NCI-H146 treated with DMSO at 0.1 percent for 48 hours (cell line): ENCODE data around the gene SAFB2.

Experiments
- DNase-seq: peaks from one replicate; lab custom pipeline; 2025; ENCODE audit not compliant: unreplicated experiment; lab: John Stamatoyannopoulos, UW

SAFB2 gene

DNA sequence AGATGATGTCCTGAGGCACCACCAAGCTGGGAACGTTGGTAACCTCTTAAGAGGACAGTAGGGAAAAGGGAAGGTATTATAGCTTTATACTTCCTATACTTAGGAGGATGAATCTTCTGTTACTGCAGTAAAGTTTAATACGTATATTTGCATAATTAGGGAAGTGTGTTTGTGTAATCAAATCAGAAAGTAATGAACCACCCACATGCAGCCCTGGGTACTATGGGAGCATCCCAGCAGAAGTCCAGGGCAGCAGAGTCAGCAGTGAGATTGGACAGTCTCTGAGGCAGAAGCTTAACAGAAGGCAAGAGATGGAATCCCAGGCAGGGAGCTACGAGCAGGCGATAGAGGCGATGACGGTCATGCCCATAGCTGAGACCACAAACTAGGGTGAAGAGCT is 12.9 kb upstream of the SAFB2 start:
- no peak for DNase-seq

DNA sequence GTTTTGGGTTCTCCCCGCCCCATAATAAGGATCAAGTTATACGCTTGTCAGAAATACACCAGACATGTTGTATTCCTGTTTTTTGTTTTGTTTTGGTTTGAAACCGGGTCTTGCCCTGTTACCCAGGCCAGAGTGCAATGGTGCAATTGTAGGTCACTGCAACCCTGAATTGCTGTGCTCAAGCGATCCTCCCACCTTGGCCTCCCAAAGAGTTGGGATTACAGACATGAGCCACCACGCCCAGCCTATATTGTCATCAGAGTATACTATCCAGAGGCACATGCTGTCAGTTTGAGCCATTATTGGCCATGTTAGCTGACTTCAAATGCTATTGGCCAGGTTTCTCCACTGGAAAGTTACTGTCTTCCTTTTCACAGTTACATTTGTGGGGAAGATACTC is 10.1 kb upstream of the SAFB2 start:
- no peak for DNase-seq

DNA sequence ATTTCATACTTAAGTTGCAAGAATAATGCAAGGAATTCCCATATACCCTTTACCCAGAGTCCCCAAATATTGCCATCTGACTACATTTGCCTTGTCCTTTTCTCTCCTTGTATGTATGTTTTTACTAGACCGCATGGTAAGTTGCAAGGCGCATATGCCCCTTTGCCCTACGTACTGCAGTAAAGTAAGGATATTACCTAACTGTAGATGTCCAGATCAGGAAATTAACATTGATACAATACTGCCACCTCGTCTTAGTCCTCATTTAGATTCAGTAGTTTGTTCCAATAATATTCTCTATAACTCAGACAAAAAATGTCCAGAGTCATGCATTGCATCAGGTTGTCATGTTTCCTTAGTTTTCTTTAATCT is 9.7 kb upstream of the SAFB2 start:
- DNase-seq: no peak

DNA sequence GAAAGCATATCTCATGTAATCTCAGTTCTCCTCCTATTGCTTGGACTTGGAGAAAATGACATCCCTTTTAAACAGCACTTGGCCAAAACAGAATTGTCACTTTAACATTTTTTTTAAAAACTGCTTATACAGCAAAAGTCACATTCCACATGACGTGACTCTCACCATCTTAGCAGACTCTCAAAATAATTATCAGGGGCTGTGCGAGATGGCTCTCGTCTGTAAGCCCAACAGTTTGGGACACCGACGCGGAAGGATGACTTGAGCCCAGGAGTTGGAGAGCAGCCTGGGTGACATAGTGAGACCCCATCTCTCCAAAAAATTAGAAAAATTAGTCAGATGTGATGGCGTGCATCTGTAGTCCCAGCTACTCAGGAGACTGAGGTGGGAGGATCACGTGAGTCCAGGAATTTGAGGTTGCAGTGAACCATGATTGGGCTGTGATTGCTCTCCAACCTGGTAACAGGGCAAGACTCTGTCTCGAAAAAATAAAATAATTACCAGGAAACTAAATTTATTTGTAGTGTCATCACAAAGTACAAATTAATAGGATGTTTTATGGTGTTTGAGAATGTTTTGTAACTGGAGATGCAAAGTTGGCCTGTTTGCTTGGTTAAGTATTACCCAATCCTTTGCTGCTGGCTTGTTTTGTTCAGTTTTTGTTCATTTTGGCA is 9.1 kb upstream of the SAFB2 start:
- no peak for DNase-seq

DNA sequence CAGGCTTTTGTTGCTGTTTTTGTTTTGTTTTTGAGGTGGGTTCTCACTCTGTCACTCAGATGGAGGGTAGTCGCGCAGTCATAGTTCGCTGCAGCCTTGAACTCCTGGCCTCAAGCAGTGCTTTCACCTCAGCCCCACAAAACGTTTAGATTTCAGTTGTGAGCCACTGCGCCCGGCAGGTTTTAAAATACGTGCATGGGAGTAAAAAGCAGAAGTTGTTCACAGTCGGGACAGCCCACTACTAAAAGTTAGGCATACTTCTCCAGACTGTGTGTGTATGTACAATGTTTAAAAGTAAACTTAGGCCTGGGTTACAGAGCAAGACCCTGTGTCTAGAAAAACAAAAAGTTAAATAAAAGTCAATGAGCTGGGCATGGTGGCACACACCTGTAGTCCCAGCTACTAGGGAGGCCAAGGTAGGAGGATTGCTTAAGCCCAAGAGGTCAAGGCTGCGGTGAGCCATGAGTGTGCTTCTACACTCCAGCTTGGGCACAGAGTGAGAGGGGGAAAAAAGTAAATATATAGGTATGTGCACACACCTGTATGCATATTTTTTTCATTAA is 6.4 kb upstream of the SAFB2 start:
- DNase-seq: no peak

DNA sequence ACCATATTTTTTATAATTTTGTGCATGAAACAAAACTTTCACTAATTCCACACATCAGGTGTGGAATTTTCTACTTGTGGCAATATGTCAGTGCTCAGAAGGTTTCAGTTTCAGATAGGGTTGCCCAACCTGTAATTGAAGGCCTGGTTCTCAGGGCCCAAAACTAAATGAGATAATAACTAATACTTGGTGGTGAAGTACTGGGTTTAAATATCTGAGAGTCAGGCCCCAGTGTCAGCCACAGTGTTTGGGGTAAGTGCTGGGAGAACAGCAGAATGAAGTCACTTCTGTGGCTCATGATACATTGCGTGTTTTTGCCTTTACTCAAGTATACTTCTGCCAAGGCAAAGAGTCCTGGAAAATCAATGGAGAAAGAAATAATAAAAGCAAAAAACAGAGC is 5.9 kb upstream of the SAFB2 start:
- no peak for DNase-seq

DNA sequence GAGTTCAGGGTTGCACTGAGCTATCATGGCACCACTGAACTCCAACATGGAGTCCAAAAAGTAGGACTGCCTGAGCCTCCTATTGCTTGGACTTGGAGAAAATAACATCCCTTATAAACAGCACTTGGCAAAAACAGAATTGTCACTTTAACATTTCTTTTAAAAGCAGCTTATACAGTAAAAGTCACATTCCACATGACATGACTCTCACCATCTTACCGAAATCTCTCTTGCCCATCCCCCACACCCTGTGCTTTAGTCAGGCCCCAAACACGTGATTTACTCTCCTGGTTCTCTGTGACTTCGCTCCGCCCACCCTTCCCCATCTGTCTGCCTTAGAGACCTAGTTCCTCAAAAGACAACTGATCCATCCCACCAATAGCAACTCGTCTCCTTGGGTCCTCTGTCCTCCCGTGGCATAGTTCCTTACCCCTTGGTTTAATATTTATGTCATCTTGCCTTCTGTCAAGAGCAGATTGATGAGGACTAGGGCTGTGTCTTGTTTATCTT is 4.9 kb upstream of the SAFB2 start:
- DNase-seq: no peak

DNA sequence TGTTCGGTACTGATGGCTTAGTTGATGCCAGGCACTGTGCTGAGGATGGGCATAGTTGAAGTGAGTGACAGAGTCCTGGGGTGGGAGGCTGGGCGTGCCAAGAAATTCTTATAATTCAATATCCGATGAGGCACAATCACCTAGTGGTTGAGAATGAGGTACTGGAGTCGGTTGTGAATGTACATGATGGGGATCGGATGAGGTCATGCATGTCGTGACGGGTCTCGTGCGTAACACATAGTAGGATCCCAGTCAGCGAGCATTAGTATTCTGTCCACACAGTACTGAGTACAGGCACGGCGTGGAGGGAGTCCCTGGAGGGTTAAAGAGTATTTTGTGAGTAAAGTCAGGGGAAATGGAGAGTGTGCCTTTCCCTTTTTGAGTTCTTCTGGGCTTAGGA is 3.1 kb upstream of the SAFB2 start:
- DNase-seq: no peak

DNA sequence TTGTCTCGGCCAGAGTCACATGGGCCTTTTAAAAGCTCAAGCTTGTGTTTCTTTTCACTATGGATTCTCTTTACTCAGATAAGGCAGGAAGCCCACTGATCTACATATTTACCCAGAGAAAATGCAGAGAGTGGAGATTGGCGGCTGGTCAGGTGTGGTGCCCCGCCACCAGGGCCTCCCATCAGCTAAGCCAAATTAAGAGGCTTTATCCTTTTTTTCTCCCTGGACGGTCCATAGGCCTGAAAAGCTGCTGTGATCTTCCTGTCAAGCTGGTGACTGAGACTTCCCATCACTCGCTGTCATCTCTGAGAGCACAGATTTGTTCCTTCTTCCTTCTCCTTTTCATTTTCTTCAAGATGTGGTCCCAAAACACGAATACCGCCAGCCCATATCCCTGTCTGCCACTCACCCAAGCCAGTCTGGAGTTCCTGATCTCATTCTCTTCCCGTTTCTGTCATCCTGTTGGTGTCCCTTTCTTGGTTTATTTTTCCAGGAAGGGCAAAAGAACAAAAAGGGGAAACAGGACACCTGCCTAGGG is 2.2 kb upstream of the SAFB2 start:
- no peak for DNase-seq

DNA sequence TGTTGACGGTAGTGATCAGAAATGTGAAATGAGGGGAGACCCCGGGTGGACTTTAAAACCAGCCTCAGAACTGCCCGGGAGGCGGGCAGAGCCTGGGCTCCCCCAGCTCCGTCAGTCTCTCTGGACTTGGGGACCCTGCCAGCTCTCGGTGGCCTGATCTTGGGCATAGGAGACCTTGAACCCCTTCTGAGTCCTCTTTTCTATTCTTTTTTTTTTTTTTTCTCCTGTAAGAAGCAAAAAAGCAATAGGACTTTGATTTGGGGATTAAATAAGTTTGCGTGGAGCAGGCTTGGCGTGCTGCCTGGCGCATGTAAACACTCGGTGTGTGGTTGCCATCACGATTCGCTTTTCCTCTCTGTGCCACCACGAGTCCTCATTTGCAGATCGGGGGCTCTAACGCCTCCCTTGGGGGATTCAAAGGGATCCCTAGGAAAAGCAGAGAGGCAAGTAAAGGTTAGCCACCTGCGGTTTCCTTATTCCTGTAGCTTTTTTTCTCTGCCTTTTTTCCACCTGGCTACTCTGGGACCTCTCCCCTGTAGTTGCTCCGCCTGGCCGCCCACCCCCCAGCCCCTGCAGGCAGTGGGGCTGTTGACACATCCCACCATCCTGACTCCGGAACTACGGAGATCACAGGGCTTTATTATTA is 1.6 kb upstream of the SAFB2 start:
- DNase-seq: no peak

DNA sequence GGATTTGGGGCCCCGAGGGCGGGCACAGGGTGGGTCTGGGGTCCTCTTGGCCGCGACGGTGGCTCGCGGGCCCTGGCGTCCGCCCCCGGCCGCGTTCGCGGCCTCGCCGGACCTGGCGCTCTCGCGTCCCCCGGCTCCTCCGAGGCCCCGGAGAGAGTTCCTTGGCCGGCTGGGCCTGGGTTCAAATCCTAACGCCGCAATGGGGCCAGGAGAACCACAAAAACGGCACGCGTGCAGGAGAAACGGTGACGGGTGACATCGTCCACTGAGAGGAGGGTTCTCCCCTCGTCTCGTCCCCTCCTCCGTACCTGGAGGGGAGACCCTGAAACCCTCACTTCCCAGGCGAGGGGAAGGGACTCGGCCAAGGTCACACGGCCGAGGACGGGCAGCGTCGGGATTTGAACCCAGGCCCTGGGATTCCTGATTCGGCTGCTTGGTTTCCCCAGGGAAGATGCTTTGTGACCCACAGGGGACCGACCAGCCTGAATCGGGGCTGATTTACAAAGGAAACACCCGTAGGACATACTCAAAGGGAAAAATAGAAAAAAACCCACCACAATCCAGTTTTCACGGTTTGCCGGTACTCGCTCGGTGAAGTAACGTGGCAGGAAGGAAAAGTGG is 931 bp upstream of the SAFB2 start:
- DNase-seq: no peak

DNA sequence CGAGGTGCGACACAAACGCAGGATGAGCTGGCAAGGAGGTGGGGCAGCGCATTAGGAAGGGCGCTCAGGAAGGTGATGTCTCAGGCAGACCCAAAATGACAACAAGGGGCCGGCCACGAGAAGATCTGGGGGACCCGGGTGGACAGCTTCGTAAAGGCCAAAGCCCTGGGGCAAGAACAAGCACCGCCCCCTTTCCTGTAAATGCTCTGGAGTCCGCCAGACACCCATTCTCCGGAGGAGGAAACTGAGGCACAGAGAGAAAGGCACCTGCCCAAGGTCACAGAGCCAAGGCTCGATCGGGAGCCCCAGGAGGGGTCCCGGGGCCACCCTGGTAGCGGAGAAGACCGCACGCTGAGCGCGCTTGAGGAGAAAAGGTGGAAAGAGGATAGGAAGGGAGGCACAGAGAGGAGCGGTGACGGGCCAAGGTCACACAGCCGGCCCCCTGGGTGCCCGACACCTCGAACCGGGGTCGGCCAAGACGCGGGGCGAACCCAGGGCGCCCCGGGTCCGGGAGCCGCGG is 571 bp downstream of the SAFB2 start:
- no peak for DNase-seq

DNA sequence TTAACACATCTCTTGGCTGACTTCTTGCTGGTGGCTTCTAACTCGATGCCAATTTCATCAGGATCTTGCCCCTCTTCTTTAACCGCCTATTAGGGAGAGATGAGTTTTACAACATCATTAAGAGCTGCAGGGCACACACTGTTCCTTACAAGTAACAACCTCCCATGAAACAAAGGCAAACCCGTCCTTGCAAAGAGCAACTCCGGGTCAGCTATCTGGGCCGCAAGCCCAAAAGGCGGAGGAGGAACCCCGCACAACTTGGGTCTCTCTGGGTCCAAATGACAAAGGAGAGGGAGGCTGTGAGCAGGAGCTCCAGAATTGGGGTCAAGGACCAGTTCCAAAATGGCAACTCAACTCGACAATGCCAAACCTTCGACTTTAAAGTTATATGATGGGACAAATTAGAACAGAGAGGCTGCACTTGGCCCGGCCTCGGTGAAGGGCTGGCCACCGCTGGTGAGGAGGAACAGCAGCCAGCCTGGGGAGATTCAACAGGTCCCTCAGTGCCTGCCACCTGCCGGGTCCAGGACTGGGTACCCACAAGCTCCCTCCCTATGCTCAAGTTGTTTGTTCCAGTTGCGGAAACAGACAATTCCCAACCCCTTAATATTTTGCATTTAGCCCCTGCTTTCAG is 1.1 kb downstream of the SAFB2 start:
- no peak for DNase-seq

DNA sequence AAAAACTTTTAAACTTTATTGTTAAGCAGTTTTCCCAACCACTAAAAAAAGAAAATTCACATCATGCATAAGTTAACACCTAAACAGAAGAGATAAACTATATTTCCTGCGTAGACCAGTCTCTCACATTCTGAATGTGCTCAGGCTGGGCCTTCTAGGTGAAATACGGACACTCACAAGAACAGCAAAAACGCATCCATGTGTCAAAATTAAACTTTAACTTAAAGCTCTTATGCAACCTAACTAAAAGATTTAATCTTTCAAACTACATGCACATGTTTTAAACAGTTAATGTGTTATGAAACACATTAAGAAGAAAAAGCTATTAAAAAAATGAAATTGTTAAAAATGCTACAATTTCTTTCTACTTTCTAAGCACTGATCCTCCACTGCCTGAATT is 2.6 kb downstream of the SAFB2 start:
- no peak for DNase-seq

DNA sequence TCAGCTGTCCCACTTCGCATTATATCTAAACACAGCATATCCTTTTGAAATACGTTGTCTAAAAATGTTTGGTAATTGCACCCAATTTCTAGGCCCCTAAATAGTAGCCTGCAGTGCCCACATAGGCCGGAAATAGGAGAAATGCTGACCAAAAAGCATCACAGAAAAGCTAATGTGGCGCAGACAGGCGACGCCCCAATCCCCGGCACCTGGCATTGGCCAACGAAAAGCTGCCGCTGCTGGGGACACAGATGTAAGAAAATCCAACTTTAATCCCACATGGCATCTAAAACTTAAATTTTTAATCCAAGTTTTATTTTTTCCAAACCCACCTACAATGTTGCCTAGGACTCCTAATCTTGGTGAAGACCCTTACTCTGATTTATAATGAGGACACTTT is 4.0 kb downstream of the SAFB2 start:
- DNase-seq: no peak

DNA sequence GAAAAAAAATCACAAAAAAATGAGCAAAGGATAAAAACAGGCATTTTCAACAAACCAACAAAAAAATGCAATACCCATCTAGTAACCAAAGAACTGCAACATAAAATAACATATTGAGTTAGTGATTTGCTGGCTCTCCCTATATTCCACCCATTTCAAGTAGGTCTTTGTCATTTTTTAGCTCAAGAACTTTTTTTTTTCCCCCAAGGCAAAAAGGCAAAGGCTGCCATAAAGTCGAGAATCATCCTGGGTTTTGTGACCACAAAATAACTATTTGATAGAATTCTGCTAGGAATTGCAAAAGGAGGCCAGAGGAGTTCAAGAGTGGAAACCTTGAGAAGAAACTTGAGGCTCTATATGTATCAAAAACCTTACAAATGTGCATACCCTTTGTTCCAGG is 5.5 kb downstream of the SAFB2 start:
- no peak for DNase-seq

DNA sequence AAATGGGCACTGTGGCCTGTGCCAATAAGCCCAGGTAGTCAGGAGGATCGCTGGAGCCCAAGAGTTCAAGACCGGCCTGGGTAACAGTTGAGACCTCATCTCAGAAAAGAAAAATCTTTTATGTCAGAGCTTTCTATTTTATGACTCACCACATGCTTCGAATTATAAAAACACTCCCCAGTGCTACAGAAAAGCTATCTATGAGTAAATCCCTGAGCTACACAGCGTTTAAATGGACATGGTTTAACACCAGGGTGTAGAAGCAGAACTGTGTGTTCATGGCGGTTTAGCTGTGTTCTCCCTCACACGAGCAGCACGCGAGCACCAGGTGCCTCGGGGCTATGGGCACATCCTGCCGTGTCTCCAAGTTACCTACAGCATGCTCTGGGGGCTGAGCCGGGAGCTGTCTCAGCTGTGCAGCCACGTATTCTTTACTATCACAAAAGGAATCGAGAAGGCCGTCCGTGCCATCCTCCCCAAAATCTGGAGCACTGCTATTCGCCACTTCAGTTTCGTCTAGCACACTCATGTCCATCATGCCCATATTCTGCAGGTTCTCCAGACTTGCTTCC is 6.7 kb downstream of the SAFB2 start:
- no peak for DNase-seq

DNA sequence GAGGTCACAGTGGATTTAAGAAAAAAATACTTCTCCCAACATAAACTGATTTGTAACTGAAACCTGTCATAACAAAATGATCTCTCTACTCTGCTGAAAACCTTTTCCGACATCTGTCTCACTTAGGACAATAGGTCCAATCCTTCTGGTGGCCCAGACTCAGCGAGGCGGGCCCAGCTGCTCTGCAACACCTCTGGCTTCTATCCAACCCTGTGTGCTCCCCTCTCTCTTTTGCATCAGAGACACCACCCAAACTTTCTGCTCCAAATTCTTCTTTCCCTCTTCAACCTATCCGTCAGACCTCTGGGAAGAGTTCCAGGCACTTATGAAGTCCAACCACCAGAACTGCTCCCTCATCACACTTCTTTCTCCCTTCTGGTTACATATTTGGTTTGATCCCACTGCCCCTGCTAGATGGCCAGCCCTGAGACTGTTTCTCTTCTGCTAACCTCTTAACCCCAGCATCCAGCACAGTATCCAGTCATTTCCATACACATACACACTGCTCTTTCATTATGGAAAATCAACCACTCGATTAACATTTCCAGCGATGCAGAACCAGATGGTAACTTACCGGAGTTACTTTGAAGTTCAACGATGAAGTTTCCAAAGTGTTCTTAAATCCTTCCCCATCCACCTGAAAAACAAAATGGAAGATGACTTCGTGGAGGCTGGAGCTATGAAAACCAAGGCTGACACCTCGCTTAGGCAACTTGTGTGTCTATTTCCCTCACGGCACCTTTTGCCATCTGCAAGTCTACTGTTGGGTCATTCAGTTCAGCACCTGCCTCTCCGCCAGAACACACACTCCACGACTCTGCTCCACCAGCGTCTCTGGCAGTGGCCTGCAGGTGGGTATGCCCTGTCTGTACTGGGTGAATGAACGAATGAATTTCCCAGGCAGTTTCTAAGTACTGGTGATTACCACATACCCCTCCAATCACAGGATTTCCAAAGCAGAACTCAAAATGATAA is 9.4 kb downstream of the SAFB2 start:
- no peak for DNase-seq

DNA sequence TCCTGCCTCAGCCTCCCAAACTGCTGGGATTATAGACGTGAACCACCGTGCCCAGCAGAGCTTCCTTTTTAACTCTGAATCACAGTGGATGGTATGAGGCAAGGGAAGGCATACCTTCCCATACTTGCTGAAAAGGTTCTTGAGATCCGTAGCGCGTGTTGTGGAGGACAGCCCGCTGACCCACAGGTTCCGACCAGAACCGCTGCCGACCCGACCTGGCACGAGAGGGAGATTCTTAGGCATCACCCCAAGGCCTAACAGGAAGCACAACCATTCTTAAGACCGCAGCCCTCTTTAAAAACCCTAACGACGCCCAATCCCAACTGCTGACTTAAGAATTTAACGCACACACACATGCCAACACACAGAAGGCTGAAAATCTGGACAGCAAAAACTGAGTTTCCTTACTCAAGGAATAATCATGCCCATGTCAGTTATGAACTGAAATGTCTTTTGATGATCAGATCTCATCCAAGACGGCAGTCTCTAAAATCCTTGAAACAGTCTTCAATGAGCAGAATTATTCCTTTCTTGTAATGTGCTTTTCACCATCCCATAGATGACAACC is 12.6 kb downstream of the SAFB2 start:
- no peak for DNase-seq
